HEK293 (cell line): Measurements from ENCODE around the gene SSTR5.

Source experiments
- CTCF ChIA-PET: fragments of 350-600 bp; formaldehyde crosslinking; extraction: SDS; loops from one replicate; lab custom pipeline; 2021; ENCODE audit warnings: antibody characterized with exemption; lab: Yijun Ruan, JAX
- POLR2A ChIA-PET: fragments of 300-600 bp; formaldehyde crosslinking; extraction: SDS; loops from one replicate; lab custom pipeline; 2020; ENCODE audit warnings: antibody characterized with exemption, inconsistent platforms; lab: Yijun Ruan, JAX
- H3K27ac ChIP-seq: fragments of 200-500 bp; sonication (Bioruptor generic); 2 replicates; pipeline ENCODE4 v1.5.1; 2014; ENCODE audit warnings: low read depth, low read length, control low read depth, inconsistent platforms; ENCODE audit errors: extremely low read depth
- H3K36me3 ChIP-seq, 2 experiments: fragments of 200-500 bp in 1 of 2; sonication (Bioruptor generic) in 1 of 2; 1 replicate in 1 of 2; 2 replicates in 1 of 2; pipeline ENCODE4 v1.5.1; 2014 to 2017; ENCODE audit warnings: inconsistent platforms in 2 of 2, low read length in 2 of 2; ENCODE audit not compliant: control insufficient read depth in 2 of 2, insufficient read depth in 1 of 2
- H3K4me1 ChIP-seq: fragments of 200-500 bp; sonication (Bioruptor generic); 2 replicates; pipeline ENCODE4 v1.5.1; 2014; ENCODE audit warnings: mild to moderate bottlenecking, low read length, inconsistent platforms; ENCODE audit not compliant: control insufficient read depth, insufficient read depth
- H3K4me3 ChIP-seq: 2 replicates; pipeline ENCODE4 v1.5.1; 2011; ENCODE audit warnings: low read depth, mild to moderate bottlenecking, control low read depth, low read length, moderate library complexity
- H3K9me3 ChIP-seq: fragments of 200-500 bp; sonication (Bioruptor generic); 2 replicates; pipeline ENCODE4 v1.5.1; 2014; ENCODE audit warnings: low read depth, low read length, inconsistent platforms; ENCODE audit not compliant: control insufficient read depth, insufficient read depth
- BCL11A ChIP-seq: fragments of 450-650 bp; formaldehyde crosslinking; IDR thresholded peaks from 2 replicates; pipeline ENCODE4 v1.5.1; 2016; ENCODE audit warnings: low read depth, missing biosample characterization, missing genetic modification characterization
- BCL11B ChIP-seq: fragments of 450-650 bp; formaldehyde crosslinking; IDR thresholded peaks from 2 replicates; pipeline ENCODE4 v1.5.1; 2016; ENCODE audit warnings: low read depth, missing biosample characterization, missing genetic modification characterization
- GLIS1 ChIP-seq: fragments of 450-650 bp; formaldehyde crosslinking; IDR thresholded peaks from 2 replicates; pipeline ENCODE4 v1.5.1; 2016; ENCODE audit warnings: missing biosample characterization, missing genetic modification characterization
- KLF1 ChIP-seq: fragments of 450-650 bp; formaldehyde crosslinking; IDR thresholded peaks from 2 replicates; pipeline ENCODE4 v1.5.1; 2016; ENCODE audit warnings: missing biosample characterization, missing genetic modification characterization
- KLF8 ChIP-seq: fragments of 450-650 bp; formaldehyde crosslinking; IDR thresholded peaks from 2 replicates; pipeline ENCODE4 v1.5.1; 2016; ENCODE audit warnings: missing biosample characterization, missing genetic modification characterization
- SCRT2 ChIP-seq: fragments of 450-650 bp; formaldehyde crosslinking; IDR thresholded peaks from 2 replicates; pipeline ENCODE4 v1.5.1; 2016; ENCODE audit warnings: missing biosample characterization, missing genetic modification characterization
- ZEB2 ChIP-seq: fragments of 450-650 bp; formaldehyde crosslinking; IDR thresholded peaks from 2 replicates; pipeline ENCODE4 v1.5.1; 2016; ENCODE audit warnings: missing biosample characterization, missing genetic modification characterization
- ZFHX2 ChIP-seq: fragments of 450-650 bp; formaldehyde crosslinking; conservative IDR thresholded peaks from 2 replicates; pipeline ENCODE4 v1.5.1; 2016; ENCODE audit warnings: missing biosample characterization, missing genetic modification characterization
- ZNF112 ChIP-seq: fragments of 450-650 bp; formaldehyde crosslinking; IDR thresholded peaks from 2 replicates; pipeline ENCODE4 v1.5.0; 2017; ENCODE audit warnings: missing biosample characterization, missing genetic modification characterization
- ZNF138 ChIP-seq: fragments of 450-650 bp; formaldehyde crosslinking; IDR thresholded peaks from 2 replicates; pipeline ENCODE4 v1.5.1; 2016; ENCODE audit warnings: missing biosample characterization, missing genetic modification characterization, borderline replicate concordance
- ZNF148 ChIP-seq: fragments of 450-650 bp; formaldehyde crosslinking; IDR thresholded peaks from 2 replicates; pipeline ENCODE4 v1.5.0; 2017; ENCODE audit warnings: missing biosample characterization, missing genetic modification characterization, borderline replicate concordance
- ZNF169 ChIP-seq: fragments of 450-650 bp; formaldehyde crosslinking; IDR thresholded peaks from 2 replicates; pipeline ENCODE4 v1.5.1; 2016; ENCODE audit warnings: missing biosample characterization, missing genetic modification characterization
- ZNF214 ChIP-seq: fragments of 450-650 bp; formaldehyde crosslinking; IDR thresholded peaks from 2 replicates; pipeline ENCODE4 v1.5.1; 2017; ENCODE audit warnings: missing biosample characterization, mild to moderate bottlenecking, missing genetic modification characterization, borderline replicate concordance
- ZNF23 ChIP-seq: fragments of 450-650 bp; formaldehyde crosslinking; IDR thresholded peaks from 2 replicates; pipeline ENCODE4 v1.5.1; 2016; ENCODE audit warnings: missing biosample characterization, missing genetic modification characterization, borderline replicate concordance
- ZNF398 ChIP-seq: fragments of 450-650 bp; formaldehyde crosslinking; IDR thresholded peaks from 2 replicates; pipeline ENCODE4 v1.5.1; 2017; ENCODE audit warnings: missing biosample characterization, missing genetic modification characterization
- ZNF585B ChIP-seq: fragments of 450-650 bp; formaldehyde crosslinking; IDR thresholded peaks from 2 replicates; pipeline ENCODE4 v1.5.1; 2016; ENCODE audit warnings: missing biosample characterization, missing genetic modification characterization
- ZNF600 ChIP-seq: fragments of 450-650 bp; formaldehyde crosslinking; IDR thresholded peaks from 2 replicates; pipeline ENCODE4 v1.5.1; 2016; ENCODE audit warnings: missing biosample characterization, missing genetic modification characterization
- ZNF692 ChIP-seq: fragments of 450-650 bp; formaldehyde crosslinking; IDR thresholded peaks from 2 replicates; pipeline ENCODE4 v1.5.1; 2016; ENCODE audit warnings: missing biosample characterization, missing genetic modification characterization
- TF ChIP-seq, protein P1 (sequence below): fragments of 450-650 bp; formaldehyde crosslinking; IDR thresholded peaks from 2 replicates; pipeline ENCODE4 v1.5.1; 2016; ENCODE audit warnings: missing biosample characterization, missing genetic modification characterization

The SSTR5 gene

DNA sequence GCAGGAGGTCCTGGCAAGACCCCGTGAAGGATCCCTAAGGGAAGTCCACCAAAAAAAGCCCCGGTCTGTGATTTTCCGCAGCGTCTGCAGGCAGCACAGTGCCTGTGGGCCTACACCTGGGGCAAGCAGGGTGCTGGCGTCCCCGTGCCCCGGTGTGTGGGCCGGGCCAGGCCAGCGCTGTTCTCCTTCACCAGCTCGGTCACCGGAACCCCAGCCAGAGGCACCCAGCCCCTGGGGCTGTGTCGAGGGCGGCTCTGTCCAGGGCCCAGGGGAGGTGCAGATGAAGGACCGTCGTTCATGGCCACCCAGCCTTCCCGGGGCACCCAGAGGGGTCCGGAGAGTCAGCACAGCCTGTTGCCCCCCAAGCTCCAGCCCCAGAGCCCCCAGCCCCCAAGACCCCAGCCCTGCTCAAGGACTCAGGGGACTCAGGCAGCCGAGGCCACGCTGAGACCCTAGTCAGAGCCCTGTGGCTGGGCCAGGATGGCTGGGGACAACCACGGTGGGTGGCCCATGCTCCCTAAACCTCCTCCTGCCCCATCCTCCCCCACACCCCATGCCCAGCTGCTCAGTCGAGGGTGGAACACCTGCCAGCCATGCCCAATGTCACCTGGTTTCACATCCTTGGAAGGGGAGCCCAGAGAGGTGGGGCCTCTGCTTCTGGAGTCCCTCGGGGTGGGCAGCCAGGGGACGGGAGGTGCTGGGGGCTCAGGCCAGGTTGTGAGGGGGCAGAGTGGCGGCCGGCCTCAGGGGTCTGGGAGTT is 29.2 kb downstream of the SSTR5 start:
- Histone ChIP-seq H3K9me3 (no peaks in the 10 kb centered on the region), H3K27ac (no peak overlapping the region), H3K4me1 (no peaks in the 10 kb centered on the region; the same call in 1 of the 2 replicates), H3K4me3 (no peak overlapping the region), H3K36me3 (no peaks in the 10 kb centered on the region)
- ChIA-PET POLR2A (interaction anchor here (0.5 kb wide), 1 partner anchor 121 kb away, joined by 3 read pairs; no protein-coding TSS in a partner anchor), CTCF (no interaction called here)
- TF ChIP-seq ZNF169 (no peak), ZNF600 (0 out of 2 replicates have a peak, but pooled peaks have one; percentile 0)

DNA sequence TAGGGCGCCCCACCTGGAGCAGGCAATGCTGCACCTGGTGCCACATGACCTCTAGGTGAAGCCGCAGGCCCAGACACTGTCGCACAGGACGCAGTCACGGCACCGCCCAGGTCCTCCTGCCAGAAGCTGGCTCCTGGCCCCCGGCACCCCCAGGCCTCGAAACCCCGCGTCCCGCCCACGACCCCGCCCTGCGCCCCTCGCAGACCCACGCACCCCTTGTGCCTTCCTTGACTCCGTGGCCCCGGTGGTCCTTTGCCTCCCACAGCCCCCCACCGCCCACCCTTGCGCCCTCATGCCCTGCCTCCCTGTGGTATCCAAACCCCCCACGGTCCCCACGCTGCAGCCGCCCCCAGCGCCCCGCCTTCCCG is 29.8 kb downstream of the SSTR5 start:
- Histone ChIP-seq H3K27ac (no peak overlapping the region), H3K9me3 (no peaks in the 10 kb centered on the region), H3K4me1 (no peaks in the 10 kb centered on the region; the same call in 1 of the 2 replicates), H3K4me3 (no peak overlapping the region), H3K36me3 (no peaks in the 10 kb centered on the region)
- ChIA-PET CTCF (interaction anchor here (0.6 to 1.4 kb wide), 2 partner anchors 38 to 241 kb away, joined by 3 to 4 read pairs; no protein-coding TSS in a partner anchor), POLR2A (no interaction called here)
- 0 out of 2 replicates have a peak, but pooled peaks have one; percentile 22 for TF ChIP-seq BCL11A (tag by site-specific recombination)
- no peak for TF ChIP-seq SCRT2 (tag by site-specific recombination)
- 0 out of 2 replicates have a peak, but pooled peaks have one; percentile 14 for TF ChIP-seq GLIS1 (tag by site-specific recombination)
- TF ChIP-seq ZNF112 (tag by site-specific recombination) = no peak
- TF ChIP-seq KLF8 (tag by site-specific recombination) = 0 out of 2 replicates have a peak, but pooled peaks have one; percentile 21
- peak; percentile 19; the same call in 1 of the 2 replicates for TF ChIP-seq BCL11B (tag by site-specific recombination)
- no peak for TF ChIP-seq ZNF148 (tag by site-specific recombination)
- TF ChIP-seq ZNF169 = no peak
- 0 out of 2 replicates have a peak, but pooled peaks have one; percentile 37 for TF ChIP-seq ZFHX2 (tag by site-specific recombination)

- ChIA-PET POLR2A (interaction anchor here (0.7 kb wide), 1 partner anchor 45 kb away, joined by 3 read pairs; no protein-coding TSS in a partner anchor), CTCF (interaction anchor here (0.6 to 1.6 kb wide), 15 partner anchors 16 to 712 kb away, joined by 3 to 8 read pairs (median 4); no protein-coding TSS in a partner anchor)
- Histone ChIP-seq H3K4me1 (no peaks in the 10 kb centered on the region; the same call in 1 of the 2 replicates), H3K27ac (no peak overlapping the region; the same call in 1 of the 2 replicates), H3K4me3 (peak overlapping the region; percentile 24), H3K36me3 (no peaks in the 10 kb centered on the region), H3K9me3 (no peaks in the 10 kb centered on the region)
- TF ChIP-seq KLF8 (tag by site-specific recombination) = peak; percentile 57; the same call in 1 of the 2 replicates
- peak; percentile 50; the same call in 1 of the 2 replicates for TF ChIP-seq ZEB2 (tag by site-specific recombination)
- peak; percentile 54 for TF ChIP-seq ZFHX2 (tag by site-specific recombination)
- TF ChIP-seq ZNF692 (tag by site-specific recombination) = peak; percentile 63; the same call in 1 of the 2 replicates
- no peak for TF ChIP-seq ZNF585B (tag by site-specific recombination)
- TF ChIP-seq ZNF398 (tag by site-specific recombination) = 0 out of 2 replicates have a peak, but pooled peaks have one; percentile 21
- no peak for TF ChIP-seq ZNF138 (tag by site-specific recombination)
- peak; percentile 94 for TF ChIP-seq KLF1
- TF ChIP-seq ZNF214 = no peak
- no peak for TF ChIP-seq ZNF23 (tag by site-specific recombination)
- TF ChIP-seq, protein P1, sequence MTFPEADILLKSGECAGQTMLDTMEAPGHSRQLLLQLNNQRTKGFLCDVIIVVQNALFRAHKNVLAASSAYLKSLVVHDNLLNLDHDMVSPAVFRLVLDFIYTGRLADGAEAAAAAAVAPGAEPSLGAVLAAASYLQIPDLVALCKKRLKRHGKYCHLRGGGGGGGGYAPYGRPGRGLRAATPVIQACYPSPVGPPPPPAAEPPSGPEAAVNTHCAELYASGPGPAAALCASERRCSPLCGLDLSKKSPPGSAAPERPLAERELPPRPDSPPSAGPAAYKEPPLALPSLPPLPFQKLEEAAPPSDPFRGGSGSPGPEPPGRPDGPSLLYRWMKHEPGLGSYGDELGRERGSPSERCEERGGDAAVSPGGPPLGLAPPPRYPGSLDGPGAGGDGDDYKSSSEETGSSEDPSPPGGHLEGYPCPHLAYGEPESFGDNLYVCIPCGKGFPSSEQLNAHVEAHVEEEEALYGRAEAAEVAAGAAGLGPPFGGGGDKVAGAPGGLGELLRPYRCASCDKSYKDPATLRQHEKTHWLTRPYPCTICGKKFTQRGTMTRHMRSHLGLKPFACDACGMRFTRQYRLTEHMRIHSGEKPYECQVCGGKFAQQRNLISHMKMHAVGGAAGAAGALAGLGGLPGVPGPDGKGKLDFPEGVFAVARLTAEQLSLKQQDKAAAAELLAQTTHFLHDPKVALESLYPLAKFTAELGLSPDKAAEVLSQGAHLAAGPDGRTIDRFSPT (tag by site-specific recombination) = peak; percentile 78
Observed at GRCh38 chr16:1102921-1103635, 30.5 kb downstream of the SSTR5 start.
